Fibroblast of lung (primary cell): ENCODE data around the gene OR4Q2.

Experiments
- CTCF ChIP-seq, 2 donors: IDR thresholded peaks in 1 of 2; conservative IDR thresholded peaks in 1 of 2; 1 replicate in 1 of 2; 2 replicates in 1 of 2; pipeline ENCODE4 v1.5.1; 2011 to 2012; ENCODE audit warnings: low read length in 2 of 2, control low read depth in 1 of 2, inconsistent platforms in 1 of 2, low read depth in 1 of 2, mild to moderate bottlenecking in 1 of 2
- EZH2 ChIP-seq: IDR thresholded peaks from 2 replicates; pipeline ENCODE4 v1.5.1; 2012; ENCODE audit warnings: low read length, control low read depth, mild to moderate bottlenecking; ENCODE audit errors: missing control alignments

GRCh38 chr14:20035938-20036337 is 34.0 kb downstream of the OR4Q2 start, which contains the start of gene OR4K13:
- TF ChIP-seq CTCF (conservative IDR thresholded peaks at IDR 0.05 in 1 of 2, IDR thresholded peaks at IDR 0.05 in 1 of 2; ENCODE audit: low read depth in 1 of 2, low read length in 2 of 2) (no peak), EZH2 (no peak)
